CD4-positive, alpha-beta T cell treated with Interleukin-15 for 1 hour (primary cell): ENCODE data around the gene BOD1L2.

Experiments
- DNase-seq: peaks from one replicate; pipeline ENCODE4 v3.0.0-alpha.2; 2020

Gene BOD1L2

GRCh38 chr18:57150828-57151227 lies 3.9 kb downstream of the BOD1L2 start:
- DNase-seq, result no peak

- no peak for DNase-seq
Observed at GRCh38 chr18:57154191-57154830, 7.4 kb downstream of the BOD1L2 start.

GRCh38 chr18:57164401-57164800 lies 17.5 kb downstream of the BOD1L2 start:
- no peak for DNase-seq

- DNase-seq, result no peak
Observed at GRCh38 chr18:57167617-57168308, 20.9 kb downstream of the BOD1L2 start.

GRCh38 chr18:57171026-57171425 lies 24.1 kb downstream of the BOD1L2 start:
- no peak for DNase-seq

- DNase-seq, result no peak
Observed at GRCh38 chr18:57175532-57175931, 28.6 kb downstream of the BOD1L2 start.

- DNase-seq, result no peak
Observed at GRCh38 chr18:57185434-57185833, 38.5 kb downstream of the BOD1L2 start.

GRCh38 chr18:57188851-57189557 lies 42.1 kb downstream of the BOD1L2 start:
- no peak for DNase-seq

- no peak for DNase-seq
Observed at GRCh38 chr18:57190026-57190425, 43.1 kb downstream of the BOD1L2 start.

GRCh38 chr18:57194070-57194469 lies 47.2 kb downstream of the BOD1L2 start:
- no peak for DNase-seq

- no peak for DNase-seq
Observed at GRCh38 chr18:57194622-57195021, 47.7 kb downstream of the BOD1L2 start.

GRCh38 chr18:57195341-57195740 lies 48.5 kb downstream of the BOD1L2 start:
- DNase-seq, result no peak

- no peak for DNase-seq
Observed at GRCh38 chr18:57197261-57197660, 50.4 kb downstream of the BOD1L2 start.

GRCh38 chr18:57198073-57198472 lies 51.2 kb downstream of the BOD1L2 start:
- no peak for DNase-seq
